ENCODE measurements around the gene PCDH12.
"Not testable (repeated sequence)": the region's sequence is repeated elsewhere in the genome, so short reads cannot be mapped to it uniquely, and the experiment has no call there.

PCDH12 gene

DNA sequence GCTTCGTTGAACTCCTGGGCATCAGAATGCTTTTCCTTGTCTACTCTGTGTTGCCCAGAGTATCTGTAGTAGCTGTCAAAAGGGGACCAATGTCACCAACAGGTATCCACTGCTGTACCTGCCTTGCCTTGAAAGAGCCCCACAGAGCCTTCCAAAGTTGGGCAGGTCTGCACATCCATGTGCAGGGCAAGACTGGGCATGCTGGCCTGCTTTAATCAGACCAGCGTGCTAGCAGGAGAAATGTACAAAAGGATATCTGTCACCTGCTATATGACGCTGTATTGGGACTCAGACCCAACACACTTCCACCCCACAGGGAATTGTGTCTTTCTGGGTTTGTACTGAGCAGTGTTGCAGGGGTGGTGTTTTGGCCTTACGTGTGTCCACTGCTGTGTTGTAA, 22.5 kb downstream of the PCDH12 start:
- no peak for DNase-seq

DNA sequence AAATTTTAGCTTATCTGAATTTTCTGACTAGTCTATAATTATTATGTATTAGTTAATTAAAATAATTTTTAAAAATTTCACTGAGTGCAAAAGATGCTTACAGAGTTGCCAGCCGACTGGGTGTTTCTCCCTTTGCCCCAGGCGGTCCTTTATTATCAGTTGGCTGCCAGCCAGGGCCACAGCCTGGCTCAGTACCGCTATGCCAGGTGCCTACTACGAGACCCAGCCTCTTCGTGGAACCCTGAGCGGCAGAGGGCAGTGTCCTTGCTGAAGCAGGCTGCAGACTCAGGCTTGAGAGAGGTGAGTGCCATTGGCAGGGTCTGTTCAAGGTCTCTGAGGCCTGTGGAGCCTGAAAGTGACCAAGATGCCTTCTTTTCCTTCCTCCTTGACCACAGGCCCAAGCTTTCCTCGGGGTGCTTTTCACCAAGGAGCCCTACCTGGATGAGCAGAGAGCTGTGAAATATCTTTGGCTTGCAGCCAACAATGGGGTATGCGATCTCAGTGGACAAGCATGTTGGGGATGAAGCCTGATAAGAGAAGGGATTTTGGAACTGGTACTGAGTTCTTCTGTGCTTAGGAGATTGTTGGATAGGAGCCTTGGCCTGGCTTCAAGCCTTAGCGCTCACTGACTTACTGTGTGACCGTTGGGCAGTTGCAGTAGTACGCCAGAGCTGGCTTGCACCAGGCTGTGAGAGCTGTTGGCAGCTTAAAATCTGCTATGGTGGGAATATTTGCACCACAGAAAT, 23.7 kb downstream of the PCDH12 start:
- peak; percentile 4 for DNase-seq

DNA sequence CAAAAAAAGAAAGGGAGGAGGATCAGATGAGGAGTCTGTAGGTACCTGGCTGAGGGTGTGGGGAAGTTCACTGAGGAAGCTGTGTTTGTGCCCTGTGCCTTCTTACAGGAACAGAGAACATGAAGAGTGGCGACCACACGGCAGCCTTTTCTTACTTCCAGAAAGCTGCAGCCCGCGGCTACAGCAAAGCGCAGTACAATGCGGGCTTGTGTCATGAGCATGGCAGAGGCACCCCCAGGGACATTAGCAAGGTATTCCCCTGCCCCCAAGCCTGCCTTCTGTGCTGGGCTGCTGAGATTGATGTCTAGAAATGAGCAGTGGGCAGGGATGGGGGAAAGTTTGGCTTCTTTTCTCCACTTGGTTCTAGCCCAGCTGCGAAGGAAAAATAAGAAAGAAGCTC, 24.9 kb downstream of the PCDH12 start:
- no peak for DNase-seq

DNA sequence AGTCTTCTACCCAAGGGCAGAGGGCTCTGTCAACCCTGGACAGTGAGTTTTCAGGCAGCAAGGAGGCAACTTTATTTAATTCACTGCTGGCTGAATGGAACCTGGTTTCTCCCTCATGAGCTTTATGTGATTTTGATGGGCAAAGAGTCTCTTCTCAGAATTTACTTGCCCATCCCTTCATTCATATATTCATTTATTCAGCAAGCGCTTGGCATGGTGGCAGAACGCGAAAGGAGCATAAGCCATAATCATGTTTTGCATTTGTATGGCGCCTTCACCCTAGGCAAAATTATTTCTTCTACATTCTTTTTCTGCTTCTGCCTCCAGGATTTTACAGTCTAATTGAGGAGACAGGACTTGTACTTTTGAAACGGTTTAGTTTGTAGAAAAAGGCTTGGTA, 26.3 kb downstream of the PCDH12 start:
- DNase-seq: no peak

DNA sequence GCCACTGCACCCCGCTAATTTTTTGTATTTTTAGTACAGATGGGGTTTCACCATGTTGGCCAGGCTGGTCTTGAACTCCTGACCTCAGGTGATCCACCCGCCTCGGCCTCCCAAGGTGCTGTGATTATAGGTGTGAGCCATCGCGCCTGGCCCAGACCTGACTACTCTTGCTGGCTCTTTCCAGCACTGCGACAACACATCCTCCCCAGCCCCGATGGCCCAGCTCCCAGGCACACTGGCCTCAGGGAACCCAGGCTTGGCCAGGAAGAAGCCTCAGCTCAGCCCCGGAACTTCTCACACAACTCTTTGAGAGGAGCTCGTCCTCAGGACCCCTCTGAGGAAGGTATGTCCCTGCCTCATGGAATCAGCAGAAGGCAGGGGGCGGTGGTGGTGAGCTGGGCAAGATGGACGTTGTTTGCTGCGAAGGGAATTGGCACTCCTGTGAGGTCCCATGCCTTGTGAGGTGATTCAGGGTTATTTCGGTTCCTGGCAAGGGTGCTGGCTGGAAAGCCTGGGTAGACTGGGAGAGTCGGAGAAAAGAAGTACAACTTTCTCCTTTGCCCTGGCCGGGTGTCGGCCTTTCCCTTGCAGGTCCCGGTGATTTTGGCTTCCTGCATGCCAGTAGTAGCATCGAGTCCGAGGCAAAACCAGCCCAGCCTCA, 28.5 kb downstream of the PCDH12 start:
- DNase-seq: no peak

- no peak for DNase-seq
These were observed 30.0 kb downstream of the PCDH12 start for GRCh38 chr5:141928051-141928450.

DNA sequence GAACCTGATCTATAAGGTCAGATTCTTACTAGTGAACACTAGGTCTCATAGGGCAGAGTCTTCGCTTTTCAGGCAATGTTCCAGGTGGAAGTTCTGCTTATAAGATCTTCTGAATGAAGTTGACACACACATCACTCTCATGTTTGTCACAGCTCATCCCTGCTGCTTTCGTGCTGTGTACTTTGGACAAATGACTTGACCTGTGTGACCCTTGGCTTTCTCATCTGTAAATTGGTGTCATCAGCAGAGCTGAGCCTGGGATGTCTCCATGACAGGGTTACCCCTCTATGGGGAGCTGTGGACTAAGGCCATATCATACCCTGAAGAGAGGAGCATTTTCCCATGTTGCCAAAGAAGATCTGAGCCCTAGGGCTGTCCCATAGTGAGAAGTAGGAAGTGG, 31.6 kb downstream of the PCDH12 start:
- DNase-seq: no peak

DNA sequence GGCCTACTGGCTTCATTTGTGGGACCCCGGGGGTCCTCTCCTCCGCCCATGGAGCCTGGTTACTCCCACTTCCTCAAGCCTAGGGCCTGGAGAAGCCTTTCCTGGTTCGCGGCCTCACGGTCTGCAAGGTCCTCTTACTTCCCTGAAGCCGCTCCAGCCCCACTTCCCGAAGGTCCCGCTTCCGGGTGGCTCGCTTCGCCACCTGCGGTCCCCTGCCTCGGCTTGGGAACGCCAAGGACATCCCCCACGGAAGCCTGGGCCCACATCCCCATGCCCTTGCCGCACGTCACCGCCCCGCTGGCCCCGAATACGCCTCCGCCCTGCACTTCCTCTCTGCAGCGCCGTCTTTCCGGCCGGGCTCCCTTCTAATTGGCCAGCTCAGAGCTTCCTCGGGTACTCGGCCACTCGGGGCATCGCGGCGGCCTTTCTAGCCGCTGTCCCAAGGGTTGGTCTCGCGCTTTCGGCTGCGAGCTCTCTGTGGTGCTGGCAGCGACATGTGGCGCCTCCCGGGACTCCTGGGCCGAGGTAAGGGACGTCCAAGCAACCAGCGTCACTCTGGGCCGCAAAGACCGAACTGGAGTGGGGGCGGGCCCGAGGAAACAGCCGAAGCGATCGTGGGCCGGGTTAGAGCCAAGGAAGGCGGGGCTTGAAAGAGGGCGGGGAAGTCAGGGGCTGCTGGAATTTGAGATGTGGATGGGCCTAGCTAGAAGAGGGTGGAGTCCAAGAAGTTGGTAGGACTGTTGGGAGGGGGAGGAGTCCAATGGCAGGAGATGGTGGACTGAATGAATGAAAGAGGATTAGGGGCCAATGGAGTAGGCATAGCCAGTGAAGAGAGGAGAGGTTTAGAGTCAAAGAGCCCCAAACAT, 34.3 kb downstream of the PCDH12 start, which contains the start of gene DELE1:
Gene DELE1, plus strand, starts transcription at position 424 of the 866 bp plus-strand sequence. Its CDS starts 71 bp downstream, at position 495.
- peak; percentile 72 for DNase-seq

- DNase-seq: not testable (repeated sequence)
These were observed 35.1 kb downstream of the PCDH12 start for GRCh38 chr5:141922827-141923447.

DNA sequence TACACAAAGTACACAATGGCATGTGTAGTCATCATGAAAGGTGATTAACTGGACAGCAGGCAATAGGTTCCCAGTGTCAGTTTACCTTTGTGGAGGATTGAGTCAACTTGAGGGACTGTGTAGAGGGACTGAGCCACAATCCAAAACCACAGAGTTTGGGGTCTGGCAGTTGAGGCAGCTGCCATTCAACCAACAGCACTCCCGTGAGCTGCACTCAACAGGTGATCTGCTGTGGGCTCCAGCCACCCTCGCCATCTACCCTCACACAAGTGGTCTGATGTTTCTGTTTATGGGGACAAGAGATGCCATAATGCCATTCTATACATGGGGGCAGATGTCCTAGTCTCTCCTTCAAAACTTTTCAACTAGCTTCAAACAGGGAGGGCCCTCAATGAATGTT, 37.2 kb downstream of the PCDH12 start:
- no peak for DNase-seq

GRCh38 chr5:141919218-141920119, 38.5 kb downstream of the PCDH12 start:
- DNase-seq: no peak

DNA sequence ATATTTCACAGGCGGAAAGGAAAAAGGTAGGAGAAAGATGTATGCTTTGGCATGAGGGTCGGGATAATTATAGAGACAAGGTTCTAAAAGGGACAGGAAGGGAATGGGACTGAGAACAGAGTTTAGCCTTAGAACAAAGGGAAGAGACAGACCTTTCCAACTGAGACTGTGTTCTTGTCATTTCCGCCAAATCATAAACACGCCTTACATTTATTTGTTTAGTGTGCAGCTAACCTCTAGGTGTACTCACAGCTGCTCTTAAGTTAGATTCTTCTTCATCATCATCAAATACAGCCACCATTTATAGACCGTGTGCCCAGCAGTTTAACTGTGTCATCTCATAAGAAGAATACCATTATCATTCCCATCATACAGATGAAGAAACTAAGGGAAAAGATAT, 40.2 kb downstream of the PCDH12 start:
- DNase-seq: no peak

DNA sequence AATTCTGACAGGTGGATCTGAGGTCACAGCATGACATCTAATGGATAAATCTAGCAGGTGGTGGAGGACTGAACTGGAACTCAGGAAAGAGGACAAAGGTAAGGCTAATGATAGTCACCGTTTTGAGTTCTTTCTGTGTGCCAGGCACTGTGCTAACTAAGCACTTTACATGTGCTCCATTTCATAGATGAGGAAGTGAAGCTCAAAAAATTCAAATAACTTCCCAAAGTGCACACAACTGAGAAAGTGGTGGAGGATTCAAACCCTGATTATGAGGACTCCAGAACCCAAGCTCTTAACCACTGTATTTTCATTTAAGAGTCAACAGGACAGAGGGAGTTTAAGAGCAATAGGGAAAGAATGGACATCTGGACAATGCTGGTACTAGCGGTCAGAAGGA, 41.5 kb downstream of the PCDH12 start:
- DNase-seq: no peak

GRCh38 chr5:141915881-141916336, 42.1 kb downstream of the PCDH12 start:
- DNase-seq: no peak

GRCh38 chr5:141914797-141915196, 43.2 kb downstream of the PCDH12 start:
- no peak for DNase-seq

GRCh38 chr5:141914199-141914743, 43.7 kb downstream of the PCDH12 start:
- peak; percentile 1 for DNase-seq

- DNase-seq: no peak
These were observed 44.3 kb downstream of the PCDH12 start for GRCh38 chr5:141913560-141914198.

GRCh38 chr5:141910271-141910673, 47.7 kb downstream of the PCDH12 start:
- no peak for DNase-seq

DNA sequence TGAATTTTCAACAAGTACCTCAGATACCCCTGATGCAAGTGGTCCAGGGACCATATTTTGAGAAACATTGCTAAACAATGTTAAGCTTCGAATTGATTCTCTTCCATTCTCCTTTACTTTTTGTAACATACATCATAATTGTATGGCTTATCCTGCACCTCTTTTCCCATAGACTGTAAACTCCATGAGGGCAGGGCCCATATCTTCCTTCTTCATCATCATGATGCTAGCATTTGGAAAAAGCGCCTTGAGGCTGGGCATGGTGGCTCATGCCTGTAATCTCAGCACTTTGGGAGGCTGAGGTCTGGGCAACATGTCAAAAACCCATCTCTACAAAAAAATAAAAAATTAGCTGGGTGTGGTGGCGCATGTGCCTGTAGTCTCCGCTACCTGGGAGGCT, 48.8 kb downstream of the PCDH12 start:
- no peak for DNase-seq

GRCh38 chr5:141908796-141909195, 49.2 kb downstream of the PCDH12 start:
- DNase-seq: no peak

DNA sequence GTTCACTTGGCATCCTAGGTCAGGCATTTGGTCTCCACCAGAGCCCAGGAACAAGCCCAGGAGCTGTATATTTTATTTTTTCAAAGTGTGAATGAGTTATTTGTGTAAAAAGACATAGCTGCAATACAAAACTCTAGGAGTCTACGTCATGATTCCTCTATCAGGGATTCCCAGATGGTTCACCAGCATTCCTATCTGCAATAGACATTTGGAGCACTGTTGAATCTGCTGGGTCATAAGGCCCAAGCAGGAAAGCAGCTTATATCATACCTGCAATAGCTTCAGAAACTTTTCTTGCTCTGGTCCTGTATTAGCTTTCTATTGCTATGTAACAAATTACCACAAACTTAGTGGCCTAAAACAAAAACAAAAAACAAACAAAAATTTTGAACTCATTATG, 51.0 kb downstream of the PCDH12 start:
- DNase-seq: no peak
